K562 (cell line): ENCODE measurements around the gene XBP1. TPM values are rescaled to one million over a fixed set of nuclear protein-coding genes. Genes with fewer than 3 reads are reported as not detected.

Experiments
- ESRRA ChIP-seq: fragments of 450-650 bp; IDR thresholded peaks from 2 replicates; pipeline ENCODE4 v1.6.1; 2014; ENCODE audit warnings: low read depth, mild to moderate bottlenecking, moderate library complexity, borderline replicate concordance
- FOXK1 ChIP-seq: sonication (generic); formaldehyde crosslinking; IDR thresholded peaks from 2 replicates; pipeline ENCODE4 v1.8.0; 2022; ENCODE audit warnings: missing genetic modification reagents, mild to moderate bottlenecking, borderline replicate concordance
- MBD2 ChIP-seq: sonication (generic); IDR thresholded peaks from 2 replicates; pipeline ENCODE4 v1.6.1; 2016; ENCODE audit warnings: low read depth, borderline replicate concordance
- MCM2 ChIP-seq: fragments of 450-650 bp; IDR thresholded peaks from 2 replicates; pipeline ENCODE4 v1.6.1; 2017; ENCODE audit warnings: low read depth, mild to moderate bottlenecking
- MITF ChIP-seq: IDR thresholded peaks from 2 replicates; pipeline ENCODE4 v1.6.1; 2014; ENCODE audit warnings: antibody characterized with exemption
- NFRKB ChIP-seq: fragments of 450-650 bp; IDR thresholded peaks from 2 replicates; pipeline ENCODE4 v1.6.1; 2016; ENCODE audit warnings: low read depth
- NR4A1 ChIP-seq, 2 experiments: fragments of 250-450 bp in 1 of 2; fragments of 450-650 bp in 1 of 2; sonication (Bioruptor Pico) in 1 of 2; IDR thresholded peaks; 2 replicates each; pipeline versions ENCODE4 v1.4.0 to v1.6.1; 2016 to 2020; ENCODE audit warnings: mild to moderate bottlenecking in 2 of 2, missing compliant biosample characterization in 1 of 2, missing genetic modification characterization in 1 of 2, moderate library complexity in 1 of 2
- PPARD ChIP-seq: fragments of 250-450 bp; sonication (Bioruptor Pico); IDR thresholded peaks from 2 replicates; pipeline ENCODE4 v1.8.0; 2022; ENCODE audit warnings: inconsistent platforms, mild to moderate bottlenecking, moderate library complexity
- SAFB ChIP-seq: fragments of 200-400 bp; formaldehyde crosslinking; IDR thresholded peaks from 2 replicates; pipeline ENCODE4 v1.6.1; 2017; ENCODE audit warnings: low read depth, low read length, borderline replicate concordance
- STAT5B ChIP-seq: fragments of 250-450 bp; sonication (Bioruptor Pico); IDR thresholded peaks from 2 replicates; pipeline ENCODE4 v1.8.0; 2021; ENCODE audit warnings: mild to moderate bottlenecking, inconsistent platforms
- ZKSCAN3 ChIP-seq: fragments of 250-450 bp; sonication (Bioruptor Pico); IDR thresholded peaks from 2 replicates; pipeline ENCODE4 v1.4.0; 2020
- ZNF253 ChIP-seq: fragments of 250-450 bp; sonication (Bioruptor Pico); conservative IDR thresholded peaks from 2 replicates; pipeline ENCODE4 v1.6.1; 2021; ENCODE audit warnings: mild to moderate bottlenecking
- ZNF395 ChIP-seq: fragments of 200-800 bp; sonication (Bioruptor generic); IDR thresholded peaks from 2 replicates; pipeline ENCODE4 v1.6.1; 2017; ENCODE audit warnings: missing genetic modification characterization, missing compliant biosample characterization
- ZNF444 ChIP-seq: fragments of 250-450 bp; sonication (Bioruptor Pico); IDR thresholded peaks from 2 replicates; pipeline ENCODE4 v1.4.0; 2020; ENCODE audit warnings: mild to moderate bottlenecking, moderate library complexity
- ZNF57 ChIP-seq: fragments of 450-650 bp; formaldehyde crosslinking; IDR thresholded peaks from 2 replicates; pipeline ENCODE4 v1.4.0; 2020; ENCODE audit warnings: mild to moderate bottlenecking, moderate library complexity
- ZNF780A ChIP-seq: fragments of 250-450 bp; sonication (Bioruptor Pico); IDR thresholded peaks from 2 replicates; pipeline ENCODE4 v1.5.0; 2021; ENCODE audit warnings: mild to moderate bottlenecking
- polyA plus RNA-seq, 8 experiments: library from polyadenylated mRNA; depleted of rRNA in 4 of 8; stranded (reverse) in 5 of 8; unstranded in 3 of 8; fragments of >200 nt; fragmentation: Nextera tagmentation in 2 of 8; fragmentation: Illumina TruSeq in 1 of 8; extraction: Ambion mirVana in 2 of 8; extraction: Trizol in 1 of 8; gene quantifications; 2 replicates each; pipeline versions ENCODE4 v1.2.1 to v1.2.3, GENCODE V29; 2011 to 2014; ENCODE audit warnings: inconsistent platforms in 1 of 8, missing spikeins in 1 of 8
- total RNA-seq, 7 experiments: library from RNA; depleted of rRNA in 6 of 7; stranded (reverse); fragments of >200 nt in 6 of 7; fragmentation: Illumina TruSeq in 2 of 7; extraction: Trizol in 2 of 7; gene quantifications; 2 replicates each; pipeline versions ENCODE4 v1.2.1 to v1.2.3, GENCODE V29; 2011 to 2021; ENCODE audit warnings: low replicate concordance in 1 of 7
- TF ChIP-seq, protein P1 (sequence below): fragments of 450-650 bp; conservative IDR thresholded peaks from 2 replicates; pipeline ENCODE4 v1.6.1; 2016; ENCODE audit warnings: missing genetic modification characterization, low read depth, mild to moderate bottlenecking, control low read depth, missing compliant biosample characterization
- TF ChIP-seq, protein P2 (sequence below), 2 experiments: fragments of 450-650 bp; conservative IDR thresholded peaks; 2 replicates each; pipeline ENCODE4 v1.6.1; 2017; ENCODE audit warnings: mild to moderate bottlenecking in 2 of 2, moderate library complexity in 2 of 2
- TF ChIP-seq, protein P3 (sequence below): fragments of 200-400 bp; formaldehyde crosslinking; IDR thresholded peaks from 2 replicates; pipeline ENCODE4 v1.6.1; 2017; ENCODE audit warnings: mild to moderate bottlenecking, low read depth, low read length, moderate library complexity

Gene XBP1
- total and polyA plus RNA-seq, 9 of the 15 experiments (the other 6 are each of a cell fraction or from before 2014, with no cell fraction given) = 25.0 to 218 (median 94.6) TPM

DNA sequence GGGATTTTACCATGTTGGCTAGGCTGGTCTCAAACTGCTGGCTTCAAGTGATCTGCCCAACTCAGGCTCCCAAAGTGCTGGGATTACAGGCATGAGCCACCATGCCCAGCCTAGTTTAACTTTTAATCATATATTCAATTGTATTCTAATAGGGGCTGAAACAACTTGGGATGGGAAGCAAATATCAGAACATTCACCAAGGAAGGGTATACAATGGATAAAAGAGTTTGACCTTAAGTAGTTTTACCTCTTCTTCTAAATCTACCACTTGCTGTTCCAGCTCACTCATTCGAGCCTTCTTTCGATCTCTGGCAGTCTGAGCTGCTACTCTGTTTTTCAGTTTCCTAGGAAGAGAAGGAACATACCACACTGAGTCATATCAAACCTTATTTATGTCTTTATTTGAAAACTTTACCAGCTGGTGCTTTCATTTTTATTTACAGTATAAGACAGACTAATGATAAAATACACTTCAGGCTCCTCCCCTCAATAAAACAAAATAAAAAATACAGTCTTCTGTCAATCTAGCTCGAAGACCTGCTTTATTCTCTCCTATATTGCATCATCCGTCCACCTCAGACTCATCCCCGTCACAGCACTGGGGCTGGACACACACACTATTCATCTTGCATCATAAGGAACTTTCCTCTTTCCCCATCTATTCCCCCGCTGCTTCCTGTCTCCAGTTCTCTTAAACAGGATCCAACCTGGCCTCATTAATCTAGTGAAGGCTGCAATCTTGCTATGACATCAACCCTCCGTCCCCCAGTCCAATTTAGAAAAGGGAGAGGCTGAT lies 1.4 kb downstream of the XBP1 start (continued):
- no peak for TF ChIP-seq ZNF395 (CRISPR knock-in tag)
- TF ChIP-seq PPARD (CRISPR knock-in tag) = no peak
- TF ChIP-seq NR4A1 (CRISPR knock-in tag; IDR thresholded peaks at IDR 0.05) = no peak
- TF ChIP-seq NR4A1 (tag; IDR thresholded peaks at IDR 0.05) = no peak
- TF ChIP-seq MCM2 = no peak
- no peak for TF ChIP-seq ESRRA
- TF ChIP-seq, protein P1, sequence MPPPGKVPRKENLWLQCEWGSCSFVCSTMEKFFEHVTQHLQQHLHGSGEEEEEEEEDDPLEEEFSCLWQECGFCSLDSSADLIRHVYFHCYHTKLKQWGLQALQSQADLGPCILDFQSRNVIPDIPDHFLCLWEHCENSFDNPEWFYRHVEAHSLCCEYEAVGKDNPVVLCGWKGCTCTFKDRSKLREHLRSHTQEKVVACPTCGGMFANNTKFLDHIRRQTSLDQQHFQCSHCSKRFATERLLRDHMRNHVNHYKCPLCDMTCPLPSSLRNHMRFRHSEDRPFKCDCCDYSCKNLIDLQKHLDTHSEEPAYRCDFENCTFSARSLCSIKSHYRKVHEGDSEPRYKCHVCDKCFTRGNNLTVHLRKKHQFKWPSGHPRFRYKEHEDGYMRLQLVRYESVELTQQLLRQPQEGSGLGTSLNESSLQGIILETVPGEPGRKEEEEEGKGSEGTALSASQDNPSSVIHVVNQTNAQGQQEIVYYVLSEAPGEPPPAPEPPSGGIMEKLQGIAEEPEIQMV (tag) = no peak
- TF ChIP-seq STAT5B (CRISPR knock-in tag) = no peak
- TF ChIP-seq FOXK1 (CRISPR knock-in tag) = no peak
- no peak for TF ChIP-seq ZNF57
- peak; percentile 66; the same call in 1 of the 2 replicates for TF ChIP-seq NFRKB
- no peak for TF ChIP-seq ZNF253 (CRISPR knock-in tag)
- TF ChIP-seq, protein P2, sequence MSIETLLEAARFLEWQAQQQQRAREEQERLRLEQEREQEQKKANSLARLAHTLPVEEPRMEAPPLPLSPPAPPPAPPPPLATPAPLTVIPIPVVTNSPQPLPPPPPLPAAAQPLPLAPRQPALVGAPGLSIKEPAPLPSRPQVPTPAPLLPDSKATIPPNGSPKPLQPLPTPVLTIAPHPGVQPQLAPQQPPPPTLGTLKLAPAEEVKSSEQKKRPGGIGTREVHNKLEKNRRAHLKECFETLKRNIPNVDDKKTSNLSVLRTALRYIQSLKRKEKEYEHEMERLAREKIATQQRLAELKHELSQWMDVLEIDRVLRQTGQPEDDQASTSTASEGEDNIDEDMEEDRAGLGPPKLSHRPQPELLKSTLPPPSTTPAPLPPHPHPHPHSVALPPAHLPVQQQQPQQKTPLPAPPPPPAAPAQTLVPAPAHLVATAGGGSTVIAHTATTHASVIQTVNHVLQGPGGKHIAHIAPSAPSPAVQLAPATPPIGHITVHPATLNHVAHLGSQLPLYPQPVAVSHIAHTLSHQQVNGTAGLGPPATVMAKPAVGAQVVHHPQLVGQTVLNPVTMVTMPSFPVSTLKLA (conservative IDR thresholded peaks at IDR 0.05) = no peak
- TF ChIP-seq SAFB = no peak
- TF ChIP-seq ZKSCAN3 (CRISPR knock-in tag) = no peak
- TF ChIP-seq, protein P3, sequence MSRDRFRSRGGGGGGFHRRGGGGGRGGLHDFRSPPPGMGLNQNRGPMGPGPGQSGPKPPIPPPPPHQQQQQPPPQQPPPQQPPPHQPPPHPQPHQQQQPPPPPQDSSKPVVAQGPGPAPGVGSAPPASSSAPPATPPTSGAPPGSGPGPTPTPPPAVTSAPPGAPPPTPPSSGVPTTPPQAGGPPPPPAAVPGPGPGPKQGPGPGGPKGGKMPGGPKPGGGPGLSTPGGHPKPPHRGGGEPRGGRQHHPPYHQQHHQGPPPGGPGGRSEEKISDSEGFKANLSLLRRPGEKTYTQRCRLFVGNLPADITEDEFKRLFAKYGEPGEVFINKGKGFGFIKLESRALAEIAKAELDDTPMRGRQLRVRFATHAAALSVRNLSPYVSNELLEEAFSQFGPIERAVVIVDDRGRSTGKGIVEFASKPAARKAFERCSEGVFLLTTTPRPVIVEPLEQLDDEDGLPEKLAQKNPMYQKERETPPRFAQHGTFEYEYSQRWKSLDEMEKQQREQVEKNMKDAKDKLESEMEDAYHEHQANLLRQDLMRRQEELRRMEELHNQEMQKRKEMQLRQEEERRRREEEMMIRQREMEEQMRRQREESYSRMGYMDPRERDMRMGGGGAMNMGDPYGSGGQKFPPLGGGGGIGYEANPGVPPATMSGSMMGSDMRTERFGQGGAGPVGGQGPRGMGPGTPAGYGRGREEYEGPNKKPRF = no peak
- TF ChIP-seq ZNF444 = no peak
- no peak for TF ChIP-seq ZNF780A (CRISPR knock-in tag)
- no peak for TF ChIP-seq MITF
- TF ChIP-seq MBD2 = no peak
